ENCODE measurements around the gene MINAR1. TPM values are rescaled to one million over a fixed set of nuclear protein-coding genes. Genes with fewer than 3 reads are reported as not detected.
"Not testable (repeated sequence)": the region's sequence is repeated elsewhere in the genome, so short reads cannot be mapped to it uniquely, and the experiment has no call there.

MINAR1 gene
- total and polyA plus RNA-seq, 2 of the 13 experiments (the other 11 are each of a cell fraction or from before 2014, with no cell fraction given), result 0.15 to 0.16 TPM

DNA sequence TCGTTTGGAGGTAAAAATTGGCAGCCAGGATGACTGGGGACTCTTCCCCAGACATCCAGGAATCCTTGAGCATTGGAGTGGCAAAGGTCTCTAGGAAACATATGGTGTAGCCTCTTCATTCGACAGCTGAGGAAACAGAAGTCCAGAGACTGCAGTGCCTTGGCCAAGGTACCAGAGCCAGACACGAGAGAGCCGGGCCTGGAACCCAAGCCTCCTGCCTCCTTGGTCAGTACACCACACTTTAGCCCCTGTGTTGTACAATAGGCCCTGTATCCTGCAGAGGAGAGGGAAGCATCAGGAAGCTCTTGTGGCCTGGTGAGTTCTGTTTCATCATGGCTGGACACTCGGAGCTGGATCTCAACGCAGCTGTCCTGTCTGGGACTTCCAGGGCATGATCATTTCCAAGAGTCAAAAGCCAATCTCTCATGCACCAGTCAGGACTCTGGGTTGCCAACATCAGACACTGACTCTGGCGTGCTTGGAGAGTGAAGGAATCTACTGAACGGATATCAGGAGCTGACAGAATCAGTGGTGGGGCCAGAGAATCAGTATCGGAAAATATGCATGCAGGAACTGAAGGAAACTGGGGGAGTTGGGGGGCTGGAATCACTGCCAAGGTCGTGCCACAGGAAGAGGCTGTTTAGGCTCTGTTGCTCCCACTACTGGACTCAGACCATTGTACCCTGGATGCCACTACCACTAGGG lies 6.4 kb upstream of the MINAR1 start (continued):
- TF ChIP-seq PRPF4 (IDR thresholded peaks at IDR 0.05; ENCODE audit: low read depth, low read length, poor library complexity, severe bottlenecking) (no peak), ZNF136 (CRISPR knock-in tag; IDR thresholded peaks at IDR 0.05; ENCODE audit: low read depth) (no peak)
- TF ChIP-seq, protein P1, sequence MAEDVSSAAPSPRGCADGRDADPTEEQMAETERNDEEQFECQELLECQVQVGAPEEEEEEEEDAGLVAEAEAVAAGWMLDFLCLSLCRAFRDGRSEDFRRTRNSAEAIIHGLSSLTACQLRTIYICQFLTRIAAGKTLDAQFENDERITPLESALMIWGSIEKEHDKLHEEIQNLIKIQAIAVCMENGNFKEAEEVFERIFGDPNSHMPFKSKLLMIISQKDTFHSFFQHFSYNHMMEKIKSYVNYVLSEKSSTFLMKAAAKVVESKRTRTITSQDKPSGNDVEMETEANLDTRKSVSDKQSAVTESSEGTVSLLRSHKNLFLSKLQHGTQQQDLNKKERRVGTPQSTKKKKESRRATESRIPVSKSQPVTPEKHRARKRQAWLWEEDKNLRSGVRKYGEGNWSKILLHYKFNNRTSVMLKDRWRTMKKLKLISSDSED (CRISPR knock-in tag; IDR thresholded peaks at IDR 0.05), result no peak

DNA sequence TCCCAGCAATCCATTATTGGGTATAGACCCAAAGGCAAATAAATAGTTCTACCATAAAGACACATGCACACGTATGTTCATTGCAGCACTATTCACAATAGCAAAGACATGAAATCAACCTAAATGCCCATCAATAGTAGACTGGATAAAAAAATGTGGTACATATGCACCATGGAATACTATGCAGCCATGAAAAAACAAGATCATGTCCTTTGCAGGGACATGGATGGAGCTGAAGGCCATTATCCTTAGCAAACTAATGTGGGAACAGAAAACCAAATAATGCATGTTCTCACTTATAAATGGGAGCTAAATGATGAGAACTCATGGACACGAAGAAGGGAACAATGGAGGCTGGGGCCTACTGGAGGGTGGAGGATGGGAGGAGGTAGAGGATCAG lies 5.2 kb upstream of the MINAR1 start:
- H3K9me3 ChIP-seq (ENCODE audit: low read length); POLR2A ChIA-PET; H3K36me3 ChIP-seq (replicated peaks in 1 of 2; ENCODE audit: control insufficient read depth in 1 of 2, insufficient read depth in 2 of 2, low read length in 2 of 2); H3K4me1 ChIP-seq (ENCODE audit: insufficient read depth, low read length); intact Hi-C loops (cut with micrococcal nuclease; ENCODE audit: unreplicated experiment); CTCF ChIA-PET (ENCODE audit: low intra/inter-chr PET ratio, low total read pairs); H4K20me1 ChIP-seq (ENCODE audit: insufficient read depth, low read length); ATAC-seq; FAIRE-seq; BruUV-seq (replicated peaks); in situ Hi-C loops (cut with HindIII; ENCODE audit: extremely low pct_ligation_motif_present, low pct_unique_long_range_greater_than_20kb); H3K4me2 ChIP-seq (ENCODE audit: low read depth, low read length); H3K27ac ChIP-seq (ENCODE audit: extremely low read length, insufficient read depth, low read length); DNase-seq (ENCODE audit: low spot score); H3K4me3 ChIP-seq (replicated peaks in 1 of 3; ENCODE audit: insufficient read depth in 1 of 3, low read depth in 2 of 3, low read length in 3 of 3); H2AFZ ChIP-seq (ENCODE audit: low read length); H3K79me2 ChIP-seq (ENCODE audit: insufficient read depth, low read length); H3K9ac ChIP-seq (ENCODE audit: insufficient read depth, low read depth, low read length): not testable (repeated sequence)
- WGBS (ENCODE audit: low lambda C conversion rate), result 26% methylated on average over 2 of the region's 2 CpGs
- H3K27me3 ChIP-seq (ENCODE audit: control insufficient read depth in 1 of 2, insufficient read depth in 2 of 2, low read length in 2 of 2), result peaks cover 5 to 36% of the 10 kb centered on the region in 2 experiments; a peak in 4 of 5 replicates
